ENCODE measurements around the gene ITGB5. TPM values are rescaled to one million over a fixed set of nuclear protein-coding genes. Genes with fewer than 3 reads are reported as not detected.

The ITGB5 gene
- polyA plus RNA-seq, 2 of the 4 experiments (the other 2 are of a cell fraction) = 201 to 260 TPM

DNA sequence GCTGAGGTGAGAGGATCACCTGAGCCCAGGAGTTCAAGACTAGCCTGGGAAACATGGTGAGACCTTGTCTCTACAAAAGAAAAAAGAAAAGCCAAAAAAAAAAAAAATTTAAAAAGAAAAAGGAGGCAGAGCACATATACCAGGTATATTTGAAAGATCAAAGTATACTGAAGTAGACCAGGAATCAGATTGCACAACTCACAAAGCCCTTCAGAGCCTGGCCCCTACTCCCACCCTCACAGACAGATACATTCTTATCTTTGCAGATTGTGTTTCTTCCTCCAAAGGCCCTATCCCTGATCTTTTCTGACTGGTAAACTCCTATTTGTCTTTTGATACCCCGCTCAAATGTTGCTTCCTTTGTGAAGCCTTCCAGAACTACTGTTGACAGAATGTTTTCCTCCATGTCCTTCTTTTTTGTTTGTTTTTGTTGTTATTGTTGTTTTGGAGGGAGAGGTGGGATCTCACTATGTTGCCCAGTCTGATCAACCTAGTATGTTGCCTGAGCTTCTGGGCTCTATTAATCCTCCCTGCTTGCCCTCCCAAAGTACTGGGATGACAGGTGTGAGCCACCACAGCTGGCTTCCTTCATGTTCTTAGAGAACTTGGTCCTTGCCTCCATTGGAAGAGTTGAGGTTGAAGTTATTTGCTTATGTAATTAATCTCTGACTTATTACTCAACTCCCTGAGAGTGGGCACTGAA is 9.8 kb upstream of the ITGB5 start:
- Histone ChIP-seq H3K4me1 (peaks cover 30% of the 10 kb centered on the region), H3K27ac (no peak overlapping the region), H3K4me3 (no peak overlapping the region), H3K9me3 (no peaks in the 10 kb centered on the region), H3K4me2 (no peak overlapping the region)
- no peak for FAIRE-seq
- WGBS (ENCODE audit: missing lambda C conversion rate) = 94% methylated on average over 1 of the region's 1 CpG
- no peak for TF ChIP-seq FOXS1 (CRISPR knock-in tag; IDR thresholded peaks at IDR 0.05)
- DNase-seq (ENCODE audit: low read depth in 1 of 2, low spot score in 1 of 2) = no peak
- POLR2A ChIA-PET = interaction anchor here (0.6 to 2.3 kb wide), 2 partner anchors 11 to 20 kb away, joined by 3 to 16 read pairs; partner anchors contain the start of gene ITGB5
- ATAC-seq = no peak
- CTCF ChIA-PET = interaction anchor here (1.0 to 4.7 kb wide), 4 partner anchors 69 to 137 kb away, joined by 3 to 47 read pairs (median 8); no protein-coding TSS in a partner anchor

DNA sequence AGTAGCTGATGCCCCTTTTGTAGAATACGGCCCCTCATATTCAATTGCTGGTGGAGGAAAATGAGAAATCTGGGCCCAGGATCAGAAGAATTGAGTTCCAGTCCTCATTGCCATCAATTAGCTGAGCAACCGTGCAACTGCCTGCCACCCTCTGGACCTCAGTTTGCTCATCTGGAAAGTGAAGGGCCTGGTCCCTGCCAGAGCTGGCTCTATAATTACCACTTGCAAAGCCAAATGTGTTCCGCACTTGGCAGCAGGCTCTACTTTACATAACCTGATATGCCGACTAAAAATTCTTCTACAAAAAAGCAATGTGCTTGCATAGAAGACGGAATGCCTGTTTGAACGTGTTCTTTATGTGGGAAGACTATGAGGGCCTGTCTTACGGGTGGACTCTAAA is 8.6 kb upstream of the ITGB5 start:
- DNase-seq (ENCODE audit: low read depth in 1 of 2, low spot score in 1 of 2) = no peak
- H3K27ac ChIP-seq = no peak overlapping the region
- 90% methylated on average over 7 of the region's 7 CpGs for whole genome bisulfite sequencing (ENCODE audit: missing lambda C conversion rate)
- no peak overlapping the region for H3K4me3 ChIP-seq
- H3K9me3 ChIP-seq = no peaks in the 10 kb centered on the region
- TF ChIP-seq CBX2 (IDR thresholded peaks at IDR 0.05; ENCODE audit: borderline replicate concordance, low read depth) = no peak
- no peak for TF ChIP-seq BHLHE40 (IDR thresholded peaks at IDR 0.05; ENCODE audit: low read depth, low read length)
- no peak for TF ChIP-seq TP53 (CRISPR knock-in tag; IDR thresholded peaks at IDR 0.05)
- TF ChIP-seq, protein P1, sequence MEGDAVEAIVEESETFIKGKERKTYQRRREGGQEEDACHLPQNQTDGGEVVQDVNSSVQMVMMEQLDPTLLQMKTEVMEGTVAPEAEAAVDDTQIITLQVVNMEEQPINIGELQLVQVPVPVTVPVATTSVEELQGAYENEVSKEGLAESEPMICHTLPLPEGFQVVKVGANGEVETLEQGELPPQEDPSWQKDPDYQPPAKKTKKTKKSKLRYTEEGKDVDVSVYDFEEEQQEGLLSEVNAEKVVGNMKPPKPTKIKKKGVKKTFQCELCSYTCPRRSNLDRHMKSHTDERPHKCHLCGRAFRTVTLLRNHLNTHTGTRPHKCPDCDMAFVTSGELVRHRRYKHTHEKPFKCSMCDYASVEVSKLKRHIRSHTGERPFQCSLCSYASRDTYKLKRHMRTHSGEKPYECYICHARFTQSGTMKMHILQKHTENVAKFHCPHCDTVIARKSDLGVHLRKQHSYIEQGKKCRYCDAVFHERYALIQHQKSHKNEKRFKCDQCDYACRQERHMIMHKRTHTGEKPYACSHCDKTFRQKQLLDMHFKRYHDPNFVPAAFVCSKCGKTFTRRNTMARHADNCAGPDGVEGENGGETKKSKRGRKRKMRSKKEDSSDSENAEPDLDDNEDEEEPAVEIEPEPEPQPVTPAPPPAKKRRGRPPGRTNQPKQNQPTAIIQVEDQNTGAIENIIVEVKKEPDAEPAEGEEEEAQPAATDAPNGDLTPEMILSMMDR (IDR thresholded peaks at IDR 0.05) = no peak
- no peak for ATAC-seq
- FAIRE-seq = no peak
- POLR2A ChIA-PET = interaction anchor here (2.3 kb wide), 1 partner anchor 9 kb away, joined by 16 read pairs; the partner anchor contains the start of gene ITGB5
- CTCF ChIA-PET = interaction anchor here (0.6 to 4.7 kb wide), 10 partner anchors 8 to 135 kb away, joined by 3 to 47 read pairs (median 4); partner anchors contain the start of gene ITGB5
- no peak overlapping the region for H3K4me2 ChIP-seq
- peaks cover 24% of the 10 kb centered on the region for H3K4me1 ChIP-seq

DNA sequence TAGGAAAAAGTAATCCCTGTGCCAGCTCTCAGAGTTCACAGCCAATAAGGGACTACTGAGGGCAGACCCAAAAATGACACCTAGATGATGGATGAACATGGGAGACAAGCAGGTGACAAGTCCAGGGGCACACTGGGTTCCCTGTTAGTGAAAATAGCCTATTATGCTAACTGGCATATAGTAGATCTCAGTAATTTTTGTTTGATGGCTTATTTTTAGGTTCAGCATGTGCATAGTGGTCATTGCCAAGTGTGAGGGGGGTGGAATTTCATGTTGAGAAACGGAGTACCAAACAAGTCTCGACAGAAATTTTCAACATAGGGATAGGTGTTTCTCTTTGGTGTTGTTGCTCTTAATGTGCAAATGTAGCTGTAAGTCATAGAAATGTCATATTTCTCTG is 6.4 kb upstream of the ITGB5 start:
- Histone ChIP-seq H3K9me3 (no peaks in the 10 kb centered on the region), H3K4me1 (peaks cover 14% of the 10 kb centered on the region; the same call in 2 of the 3 replicates), H3K27ac (no peak overlapping the region), H3K4me2 (no peak overlapping the region), H3K4me3 (no peak overlapping the region)
- ATAC-seq (no peak), FAIRE-seq (no peak), DNase-seq (ENCODE audit: low read depth in 1 of 2, low spot score in 1 of 2) (no peak)
- POLR2A ChIA-PET = no interaction called here
- TF ChIP-seq, protein P2, sequence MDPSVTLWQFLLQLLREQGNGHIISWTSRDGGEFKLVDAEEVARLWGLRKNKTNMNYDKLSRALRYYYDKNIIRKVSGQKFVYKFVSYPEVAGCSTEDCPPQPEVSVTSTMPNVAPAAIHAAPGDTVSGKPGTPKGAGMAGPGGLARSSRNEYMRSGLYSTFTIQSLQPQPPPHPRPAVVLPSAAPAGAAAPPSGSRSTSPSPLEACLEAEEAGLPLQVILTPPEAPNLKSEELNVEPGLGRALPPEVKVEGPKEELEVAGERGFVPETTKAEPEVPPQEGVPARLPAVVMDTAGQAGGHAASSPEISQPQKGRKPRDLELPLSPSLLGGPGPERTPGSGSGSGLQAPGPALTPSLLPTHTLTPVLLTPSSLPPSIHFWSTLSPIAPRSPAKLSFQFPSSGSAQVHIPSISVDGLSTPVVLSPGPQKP (IDR thresholded peaks at IDR 0.05; ENCODE audit: low read depth, low read length) = no peak
- no peak for TF ChIP-seq TP53 (CRISPR knock-in tag; IDR thresholded peaks at IDR 0.05)
- no peak for TF ChIP-seq NFE2L2 (conservative IDR thresholded peaks at IDR 0.05; ENCODE audit: low read length)
- TF ChIP-seq FOSB (CRISPR knock-in tag; IDR thresholded peaks at IDR 0.05) = no peak
- TF ChIP-seq, protein P3, sequence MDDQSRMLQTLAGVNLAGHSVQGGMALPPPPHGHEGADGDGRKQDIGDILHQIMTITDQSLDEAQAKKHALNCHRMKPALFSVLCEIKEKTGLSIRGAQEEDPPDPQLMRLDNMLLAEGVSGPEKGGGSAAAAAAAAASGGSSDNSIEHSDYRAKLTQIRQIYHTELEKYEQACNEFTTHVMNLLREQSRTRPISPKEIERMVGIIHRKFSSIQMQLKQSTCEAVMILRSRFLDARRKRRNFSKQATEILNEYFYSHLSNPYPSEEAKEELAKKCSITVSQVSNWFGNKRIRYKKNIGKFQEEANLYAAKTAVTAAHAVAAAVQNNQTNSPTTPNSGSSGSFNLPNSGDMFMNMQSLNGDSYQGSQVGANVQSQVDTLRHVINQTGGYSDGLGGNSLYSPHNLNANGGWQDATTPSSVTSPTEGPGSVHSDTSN (IDR thresholded peaks at IDR 0.05) = no peak
- TF ChIP-seq HOXB13 (CRISPR knock-in tag; IDR thresholded peaks at IDR 0.05; ENCODE audit: low read depth) = no peak
- TF ChIP-seq NPAS2 (CRISPR knock-in tag; IDR thresholded peaks at IDR 0.05; ENCODE audit: borderline replicate concordance) = no peak
- no peak for TF ChIP-seq CHD4 (IDR thresholded peaks at IDR 0.05; ENCODE audit: borderline replicate concordance)
- TF ChIP-seq HOXB5 (CRISPR knock-in tag; IDR thresholded peaks at IDR 0.05) = no peak
- TF ChIP-seq RCOR1 (IDR thresholded peaks at IDR 0.05; ENCODE audit: low read depth, low read length) = no peak
- TF ChIP-seq EHMT2 (IDR thresholded peaks at IDR 0.05; ENCODE audit: low read depth) = no peak
- TF ChIP-seq TFCP2L1 (CRISPR knock-in tag; IDR thresholded peaks at IDR 0.05) = no peak
- 88% methylated on average over 2 of the region's 2 CpGs for WGBS (ENCODE audit: missing lambda C conversion rate)
- CTCF ChIA-PET = interaction anchor here (0.8 to 0.9 kb wide), 3 partner anchors 8 to 132 kb away, joined by 3 to 4 read pairs (median 4); no protein-coding TSS in a partner anchor
